H1 (cell line): ENCODE data around the gene FHIT. TPM values are rescaled to one million over a fixed set of nuclear protein-coding genes. Genes with fewer than 3 reads are reported as not detected.
A peak's percentile ranks its signal among the peaks of the same experiment; 100 is the strongest.

Experiments used
- CTCF ChIA-PET: fragments of 300-600 bp; sonication (Branson Sonifier 250); formaldehyde crosslinking; loops from one replicate; lab custom pipeline; 2021; ENCODE audit not compliant: partially characterized antibody; lab: Charles Lee
- POLR2A ChIA-PET: fragments of 300-600 bp; sonication (Branson Sonifier 250); formaldehyde crosslinking; loops from one replicate; lab custom pipeline; 2021; ENCODE audit warnings: inconsistent platforms; ENCODE audit not compliant: partially characterized antibody; lab: Charles Lee
- DNase-seq, 2 experiments: peaks; one replicate each; pipeline versions ENCODE4 v3.0.0 to v3.0.0-alpha.2; 2010 to 2022; ENCODE audit warnings: low spot score in 2 of 2, low read depth in 1 of 2, mixed read lengths in 1 of 2
- FAIRE-seq: peaks from 2 replicates; lab custom pipeline; 2011; peaks lifted over from hg19 to GRCh38; lab: Jason Lieb, UNC
- H2AFZ ChIP-seq: 2 replicates; pipeline ENCODE4 v1.8.1; 2012; ENCODE audit warnings: low read length, inconsistent platforms
- H2AK5ac ChIP-seq: 2 replicates; pipeline ENCODE4 v1.6.1; 2013; ENCODE audit warnings: low read depth, low read length
- H2BK120ac ChIP-seq: replicated peaks from 2 replicates; pipeline ENCODE3; 2013; ENCODE audit warnings: low read depth, low read length, inconsistent platforms
- H2BK12ac ChIP-seq: 2 replicates; pipeline ENCODE4 v1.6.1; 2013; ENCODE audit warnings: low read depth, low read length
- H2BK15ac ChIP-seq: 2 replicates; pipeline ENCODE4 v1.6.1; 2013; ENCODE audit warnings: low read length
- H2BK20ac ChIP-seq: 2 replicates; pipeline ENCODE4 v1.6.1; 2013; ENCODE audit warnings: low read length
- H2BK5ac ChIP-seq: 2 replicates; pipeline ENCODE4 v1.6.1; 2013; ENCODE audit warnings: low read depth, low read length
- H3K14ac ChIP-seq: 2 replicates; pipeline ENCODE4 v1.6.1; 2013; ENCODE audit warnings: inconsistent platforms; ENCODE audit not compliant: insufficient read length
- H3K18ac ChIP-seq: 2 replicates; pipeline ENCODE4 v1.6.1; 2013; ENCODE audit warnings: low read length; ENCODE audit errors: extremely low read depth
- H3K23ac ChIP-seq: 2 replicates; pipeline ENCODE4 v1.6.1; 2013; ENCODE audit warnings: inconsistent platforms; ENCODE audit not compliant: insufficient read length
- H3K23me2 ChIP-seq: 2 replicates; pipeline ENCODE4 v1.6.1; 2013; ENCODE audit warnings: low read depth, low read length
- H3K27ac ChIP-seq: 2 replicates; pipeline ENCODE4 v1.6.1; 2011; ENCODE audit warnings: low read depth, low read length, inconsistent platforms
- H3K27me3 ChIP-seq, 4 experiments: replicated peaks in 1 of 4; 1 replicate in 1 of 4; 2 replicates in 3 of 4; pipeline versions ENCODE4 v1.6.1 to v1.8.1; 2011 to 2013; ENCODE audit warnings: low read length in 3 of 4, mild to moderate bottlenecking in 3 of 4, inconsistent platforms in 2 of 4, mixed read lengths in 2 of 4, moderate library complexity in 1 of 4; ENCODE audit not compliant: control insufficient read depth in 3 of 4, insufficient read depth in 3 of 4; ENCODE audit errors: extremely low read depth in 1 of 4
- H3K36me3 ChIP-seq, 4 experiments: 2 replicates each; pipeline versions ENCODE4 v1.6.1 to v1.8.1; 2011 to 2013; ENCODE audit warnings: mild to moderate bottlenecking in 4 of 4, low read length in 3 of 4, moderate library complexity in 2 of 4, control low read depth in 1 of 4, inconsistent platforms in 1 of 4; ENCODE audit not compliant: insufficient read depth in 4 of 4, control insufficient read depth in 2 of 4
- H3K4ac ChIP-seq: replicated peaks from 2 replicates; pipeline ENCODE3; 2013; ENCODE audit warnings: low read length, low read depth, mixed read lengths, inconsistent platforms; ENCODE audit not compliant: insufficient read length
- H3K4me1 ChIP-seq, 4 experiments: replicated peaks in 1 of 4; 1 replicate in 1 of 4; 2 replicates in 3 of 4; pipeline versions ENCODE4 v1.6.1 to v1.8.1; 2011 to 2013; ENCODE audit warnings: low read length in 3 of 4, inconsistent platforms in 2 of 4, mixed read lengths in 1 of 4; ENCODE audit not compliant: insufficient read depth in 4 of 4, control insufficient read depth in 3 of 4
- H3K4me2 ChIP-seq, 2 experiments: 2 replicates each; pipeline versions ENCODE4 v1.6.1 to v1.8.1; 2011 to 2013; ENCODE audit warnings: low read depth in 2 of 2, low read length in 2 of 2, control low read depth in 1 of 2, inconsistent platforms in 1 of 2, mild to moderate bottlenecking in 1 of 2; ENCODE audit not compliant: insufficient read depth in 1 of 2
- H3K4me3 ChIP-seq, 4 experiments: fragments of 200-600, 300-600 bp in 1 of 4; sonication (generic), shearing (Covaris generic), sonication (Bioruptor Twin) in 1 of 4; 2 replicates each; pipeline versions ENCODE4 v1.5.1 to v1.8.1; 2011 to 2016; ENCODE audit warnings: low read length in 4 of 4, low read depth in 3 of 4, control low read depth in 2 of 4, inconsistent platforms in 2 of 4, mild to moderate bottlenecking in 2 of 4, mixed read lengths in 1 of 4, moderate library complexity in 1 of 4; ENCODE audit not compliant: insufficient read depth in 2 of 4; ENCODE audit errors: extremely low read depth in 1 of 4
- H3K56ac ChIP-seq: replicated peaks from 2 replicates; pipeline ENCODE3; 2013; ENCODE audit warnings: low read depth, mild to moderate bottlenecking, mixed read lengths, low read length, inconsistent platforms; ENCODE audit not compliant: insufficient read length
- H3K79me1 ChIP-seq: 2 replicates; pipeline ENCODE4 v1.6.1; 2013; ENCODE audit warnings: low read depth, low read length, control low read depth
- H3K79me2 ChIP-seq, 2 experiments: 2 replicates each; pipeline versions ENCODE4 v1.6.1 to v1.8.1; 2012 to 2013; ENCODE audit warnings: low read length in 2 of 2, mild to moderate bottlenecking in 2 of 2, inconsistent platforms in 1 of 2; ENCODE audit not compliant: insufficient read depth in 2 of 2, control insufficient read depth in 1 of 2
- H3K9ac ChIP-seq, 4 experiments: replicated peaks in 1 of 4; 1 replicate in 1 of 4; 2 replicates in 3 of 4; pipeline versions ENCODE4 v1.6.1 to v1.8.1; 2011 to 2013; ENCODE audit warnings: low read depth in 3 of 4, low read length in 3 of 4, control low read depth in 2 of 4, mild to moderate bottlenecking in 2 of 4, moderate library complexity in 2 of 4, inconsistent platforms in 1 of 4; ENCODE audit errors: extremely low read depth in 1 of 4
- H3K9me3 ChIP-seq, 2 experiments: 2 replicates each; pipeline versions ENCODE4 v1.6.1 to v1.8.1; 2012 to 2013; ENCODE audit warnings: mild to moderate bottlenecking in 2 of 2, moderate library complexity in 2 of 2, control low read depth in 1 of 2, inconsistent platforms in 1 of 2, low read depth in 1 of 2, low read length in 1 of 2, mixed read lengths in 1 of 2; ENCODE audit not compliant: insufficient read depth in 2 of 2
- H4K20me1 ChIP-seq, 2 experiments: replicated peaks in 1 of 2; 2 replicates each; pipeline versions ENCODE3 to v1.8.1; 2011 to 2013; ENCODE audit warnings: inconsistent platforms in 2 of 2, low read length in 2 of 2, mild to moderate bottlenecking in 1 of 2; ENCODE audit not compliant: insufficient read depth in 2 of 2, control insufficient read depth in 1 of 2
- H4K5ac ChIP-seq: 2 replicates; pipeline ENCODE4 v1.6.1; 2013; ENCODE audit warnings: low read length, low read depth, mixed read lengths, inconsistent platforms; ENCODE audit not compliant: insufficient read length
- H4K8ac ChIP-seq: 2 replicates; pipeline ENCODE4 v1.8.0; 2013; ENCODE audit warnings: mild to moderate bottlenecking, moderate library complexity, low read length, inconsistent platforms; ENCODE audit not compliant: insufficient read depth; ENCODE audit errors: extremely low read depth
- H4K91ac ChIP-seq: replicated peaks from 2 replicates; pipeline ENCODE3; 2013; ENCODE audit warnings: low read length, mixed read lengths, inconsistent platforms; ENCODE audit not compliant: insufficient read length
- CBX8 ChIP-seq: fragments of 300-800, 300-1000 bp; sonication (generic); IDR thresholded peaks from 2 replicates; pipeline ENCODE4 v1.7.1; 2016; ENCODE audit warnings: low read depth, low read length, borderline replicate concordance
- CTBP2 ChIP-seq: IDR thresholded peaks from 2 replicates; pipeline ENCODE4 v1.7.0; 2011; ENCODE audit warnings: borderline replicate concordance, mild to moderate bottlenecking, moderate library complexity, mixed read lengths, low read length; ENCODE audit not compliant: insufficient read depth, insufficient read length
- CTCF ChIP-seq, 3 experiments: IDR thresholded peaks; 1 replicate in 2 of 3; 2 replicates in 1 of 3; pipeline versions ENCODE4 v1.5.1 to v1.6.1; 2011; ENCODE audit warnings: low read length in 3 of 3, mild to moderate bottlenecking in 3 of 3, inconsistent platforms in 2 of 3, low read depth in 1 of 3, moderate library complexity in 1 of 3; ENCODE audit not compliant: insufficient read depth in 1 of 3; ENCODE audit errors: control extremely low read depth in 1 of 3
- FOSL1 ChIP-seq: IDR thresholded peaks from 2 replicates; pipeline ENCODE4 v1.6.1; 2011; ENCODE audit warnings: mild to moderate bottlenecking, low read depth, low read length, moderate library complexity; ENCODE audit not compliant: insufficient read depth
- GABPA ChIP-seq: IDR thresholded peaks from 2 replicates; pipeline ENCODE4 v1.6.1; 2011; ENCODE audit warnings: mild to moderate bottlenecking, low read length, moderate library complexity, borderline replicate concordance; ENCODE audit not compliant: insufficient read depth
- GTF2F1 ChIP-seq: IDR thresholded peaks from 2 replicates; pipeline ENCODE4 v1.6.1; 2012; ENCODE audit warnings: low read depth, low read length, improper control_type of control experiment, borderline replicate concordance
- POU5F1 ChIP-seq: IDR thresholded peaks from 2 replicates; pipeline ENCODE4 v1.6.1; 2011; ENCODE audit warnings: low read depth, mild to moderate bottlenecking, low read length, moderate library complexity
- RAD21 ChIP-seq, 2 experiments: IDR thresholded peaks in 1 of 2; conservative IDR thresholded peaks in 1 of 2; 2 replicates each; pipeline ENCODE4 v1.6.1; 2011; ENCODE audit warnings: low read depth in 2 of 2, low read length in 2 of 2, improper control_type of control experiment in 1 of 2, inconsistent platforms in 1 of 2, mild to moderate bottlenecking in 1 of 2, moderate library complexity in 1 of 2
- SIN3A ChIP-seq, 2 experiments: IDR thresholded peaks in 1 of 2; conservative IDR thresholded peaks in 1 of 2; 2 replicates each; pipeline ENCODE4 v1.6.1; 2011 to 2012; ENCODE audit warnings: low read length in 2 of 2, improper control_type of control experiment in 1 of 2, low read depth in 1 of 2, mild to moderate bottlenecking in 1 of 2
- SIRT6 ChIP-seq: IDR thresholded peaks from one replicate; pipeline ENCODE4 v1.7.1; 2012; ENCODE audit warnings: low read length, inconsistent platforms
- ZNF274 ChIP-seq: IDR thresholded peaks from 2 replicates; pipeline ENCODE4 v1.7.0; 2012; ENCODE audit warnings: low read length, borderline replicate concordance; ENCODE audit errors: extremely low read depth
- WGBS, 2 experiments: shearing (Covaris generic) in 1 of 2; methylation state at CpG; one replicate each; pipeline versions ENCODE4 v1.1.6 to v1.1.7; 2013 to 2015; ENCODE audit warnings: low lambda C conversion rate in 2 of 2, mixed read lengths in 2 of 2, inconsistent platforms in 1 of 2, low coverage in 1 of 2, missing lambda C conversion rate in 1 of 2; ENCODE audit not compliant: insufficient replicate concordance in 2 of 2, insufficient coverage in 1 of 2, insufficient read length in 1 of 2; ENCODE audit errors: extremely low coverage in 1 of 2, missing lambda C conversion rate in 1 of 2; 5-methylcytosine and 5-hydroxymethylcytosine counted together
- polyA plus RNA-seq, 7 experiments: library from polyadenylated mRNA; depleted of rRNA in 3 of 7; stranded (reverse) in 5 of 7; unstranded in 2 of 7; fragments of >200 nt in 5 of 7; fragments of 200-250 nt in 2 of 7; gene quantifications; 1 replicate in 5 of 7; 2 replicates in 1 of 7; 4 replicates in 1 of 7; pipeline versions ENCODE4 v1.2.1 to v1.2.3, GENCODE V29; 2011 to 2013; ENCODE audit warnings: missing spikeins in 2 of 7, mixed read lengths in 2 of 7
- total RNA-seq: library from RNA; stranded (reverse); fragmentation: NEBNext Ultra II Directional; extraction: Animal tissue kit (Norgen Biotek cat#: 25700); gene quantifications from 2 replicates; pipeline ENCODE4 v1.2.1, GENCODE V29; 2021

Gene FHIT
- total and polyA plus RNA-seq, 2 of the 8 experiments (the other 6 are each of a cell fraction or from before 2014, with no cell fraction given): 1.2 to 3.2 TPM

- H2BK12ac ChIP-seq: no peak overlapping the region
- H3K4ac ChIP-seq: peak overlapping the region; percentile 32
- H2AK5ac ChIP-seq: no peak overlapping the region
- no peaks in the 10 kb centered on the region for H3K27me3 ChIP-seq
- H4K91ac ChIP-seq: no peak overlapping the region
- H3K14ac ChIP-seq: no peak overlapping the region
- no peak overlapping the region for H2AFZ ChIP-seq
- FAIRE-seq: peak; percentile 55
- H3K4me1 ChIP-seq: peaks cover 0 to 2% (median 0%) of the 10 kb centered on the region in 4 experiments; a peak in 2 of 7 replicates
- no peak overlapping the region for H3K4me3 ChIP-seq
- no peaks in the 10 kb centered on the region for H3K79me2 ChIP-seq
- H2BK20ac ChIP-seq: no peak overlapping the region
- WGBS, 2 experiments: 53% methylated on average over 3 of the region's 3 CpGs; no CpG with 5 or more reads in 1 of the 2 experiments
- no peaks in the 10 kb centered on the region for H3K36me3 ChIP-seq
- H2BK15ac ChIP-seq: no peak overlapping the region
- no peak overlapping the region for H2BK5ac ChIP-seq
- H3K23ac ChIP-seq: no peak overlapping the region
- no peak for DNase-seq
- H4K20me1 ChIP-seq: no peaks in the 10 kb centered on the region
- no peak overlapping the region for H2BK120ac ChIP-seq
- H4K8ac ChIP-seq: no peak overlapping the region
- no peaks in the 10 kb centered on the region for H3K79me1 ChIP-seq
- no peak overlapping the region for H3K27ac ChIP-seq
- no peaks in the 10 kb centered on the region for H3K23me2 ChIP-seq
- H4K5ac ChIP-seq: no peak overlapping the region
- no peak overlapping the region for H3K9ac ChIP-seq
- POLR2A ChIA-PET: no interaction called here
- CTCF ChIA-PET: interaction anchor here (0.7 kb wide), 1 partner anchor 1112 kb away, joined by 3 read pairs; no protein-coding TSS in a partner anchor
- H3K4me2 ChIP-seq: no peak overlapping the region
- no peak overlapping the region for H3K56ac ChIP-seq
- H3K18ac ChIP-seq: no peak overlapping the region
- no peaks in the 10 kb centered on the region for H3K9me3 ChIP-seq
- TF ChIP-seq CTBP2 (no peak), SIRT6 (no peak), CBX8 (no peak), CTCF (IDR thresholded peaks at IDR 0.05; ENCODE audit: control extremely low read depth in 1 of 3, insufficient read depth in 1 of 3, low read depth in 1 of 3, low read length in 3 of 3) (no peak), GABPA (no peak), FOSL1 (no peak), SIN3A (conservative IDR thresholded peaks at IDR 0.05 in 1 of 2, IDR thresholded peaks at IDR 0.05 in 1 of 2; ENCODE audit: low read depth in 1 of 2, low read length in 2 of 2) (no peak), RAD21 (IDR thresholded peaks at IDR 0.05 in 1 of 2, conservative IDR thresholded peaks at IDR 0.05 in 1 of 2; ENCODE audit: low read depth in 2 of 2, low read length in 2 of 2) (no peak), ZNF274 (no peak), POU5F1 (no peak), GTF2F1 (no peak)
Measured at GRCh38 chr3:60240492-60240891, 1010.8 kb downstream of the FHIT start.
